GM04503 (cell line): ENCODE results near the gene MEIS1.

Experiments
- DNase-seq: peaks from one replicate; pipeline ENCODE4 v3.0.0-alpha.2; 2012; ENCODE audit warnings: low read depth

MEIS1 gene

DNA sequence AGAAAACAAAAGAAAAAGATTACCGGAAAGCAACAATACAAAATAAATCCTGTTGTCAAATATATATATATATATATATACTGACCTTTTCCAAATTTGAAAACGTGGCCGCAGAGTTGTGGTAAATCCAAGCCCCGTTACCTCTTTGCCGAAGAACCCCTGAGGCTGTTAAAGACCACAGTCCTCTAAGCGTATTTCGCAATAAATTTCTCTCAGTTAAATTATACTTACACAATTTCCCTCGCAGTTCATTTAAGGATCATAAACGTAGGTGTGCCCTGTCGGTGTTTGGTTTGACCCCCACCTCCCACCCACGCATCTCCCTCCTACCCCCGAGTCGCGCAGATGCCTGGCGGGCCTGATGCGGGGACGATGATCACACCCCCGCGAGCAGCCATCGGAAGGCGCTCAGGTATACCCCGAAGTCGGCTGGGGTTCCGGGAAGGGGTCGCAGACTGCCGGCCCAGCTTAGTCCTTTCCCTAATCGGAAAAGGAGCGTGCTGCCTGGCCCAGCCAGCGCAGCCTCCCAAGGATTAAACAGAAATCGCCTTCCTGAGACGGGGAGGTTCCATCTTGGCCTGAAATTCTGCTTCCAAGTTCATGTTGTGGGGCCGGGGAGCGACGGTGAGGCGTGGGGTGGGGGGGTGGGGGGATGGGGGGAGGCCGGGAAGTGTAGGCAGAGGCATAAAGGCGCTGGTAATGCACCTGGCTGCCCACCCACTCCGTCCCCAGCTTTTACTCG, 2.9 kb upstream of the MEIS1 start:
- DNase-seq: no peak

- peak; percentile 90 for DNase-seq
Observed at GRCh38 chr2:66432801-66433694, 1.9 kb upstream of the MEIS1 start.

DNA sequence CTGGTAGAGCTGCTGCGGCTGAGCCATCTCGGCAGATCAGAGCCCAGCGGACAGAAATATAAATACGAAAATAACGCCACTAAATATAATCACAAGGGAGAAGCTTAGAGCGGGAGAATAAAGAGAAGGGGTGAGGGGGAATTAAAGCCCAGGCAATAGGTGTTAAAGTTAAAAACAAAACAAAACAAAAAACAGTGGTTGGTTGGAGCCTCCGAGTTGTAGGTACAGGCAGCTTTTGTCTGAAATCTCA, 1.3 kb upstream of the MEIS1 start:
- no peak for DNase-seq

GRCh38 chr2:66433945-66434678, 813 bp upstream of the MEIS1 start:
- peak; percentile 38 for DNase-seq

DNA sequence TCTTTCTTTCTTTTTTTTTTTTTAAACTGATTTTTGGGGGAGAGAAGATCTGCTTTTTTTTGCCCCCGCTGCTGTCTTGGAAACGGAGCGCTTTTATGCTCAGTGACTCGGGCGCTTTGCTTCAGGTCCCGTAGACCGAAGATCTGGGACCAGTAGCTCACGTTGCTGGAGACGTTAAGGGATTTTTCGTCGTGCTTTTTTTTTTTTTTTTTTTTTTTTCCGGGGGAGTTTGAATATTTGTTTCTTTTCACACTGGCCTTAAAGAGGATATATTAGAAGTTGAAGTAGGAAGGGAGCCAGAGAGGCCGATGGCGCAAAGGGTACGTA, 587 bp downstream of the MEIS1 start:
- DNase-seq: no peak

GRCh38 chr2:66435963-66436362, 1.0 kb downstream of the MEIS1 start:
- DNase-seq: no peak

DNA sequence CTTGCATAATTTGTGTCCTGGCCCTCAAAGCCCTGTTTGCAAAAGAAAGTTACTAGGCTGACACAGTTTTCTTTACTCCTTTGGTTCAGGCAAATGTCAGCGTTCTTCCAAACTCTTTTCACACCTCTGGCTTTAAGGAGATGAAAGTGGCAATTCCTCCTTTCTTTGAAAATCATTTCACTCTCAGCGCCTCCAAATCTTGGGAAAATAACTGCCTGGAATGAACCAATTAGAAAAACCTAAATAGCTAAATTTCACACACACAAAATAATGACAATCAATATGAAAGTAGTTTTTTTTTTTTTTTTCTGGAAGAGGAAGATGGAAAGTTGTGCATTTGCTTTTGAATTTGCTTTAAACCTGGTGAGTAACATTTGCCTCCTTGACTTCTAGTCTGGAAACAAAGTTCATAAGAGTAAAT, 1.7 kb downstream of the MEIS1 start:
- DNase-seq: no peak

GRCh38 chr2:66437109-66437690, 2.3 kb downstream of the MEIS1 start:
- no peak for DNase-seq

DNA sequence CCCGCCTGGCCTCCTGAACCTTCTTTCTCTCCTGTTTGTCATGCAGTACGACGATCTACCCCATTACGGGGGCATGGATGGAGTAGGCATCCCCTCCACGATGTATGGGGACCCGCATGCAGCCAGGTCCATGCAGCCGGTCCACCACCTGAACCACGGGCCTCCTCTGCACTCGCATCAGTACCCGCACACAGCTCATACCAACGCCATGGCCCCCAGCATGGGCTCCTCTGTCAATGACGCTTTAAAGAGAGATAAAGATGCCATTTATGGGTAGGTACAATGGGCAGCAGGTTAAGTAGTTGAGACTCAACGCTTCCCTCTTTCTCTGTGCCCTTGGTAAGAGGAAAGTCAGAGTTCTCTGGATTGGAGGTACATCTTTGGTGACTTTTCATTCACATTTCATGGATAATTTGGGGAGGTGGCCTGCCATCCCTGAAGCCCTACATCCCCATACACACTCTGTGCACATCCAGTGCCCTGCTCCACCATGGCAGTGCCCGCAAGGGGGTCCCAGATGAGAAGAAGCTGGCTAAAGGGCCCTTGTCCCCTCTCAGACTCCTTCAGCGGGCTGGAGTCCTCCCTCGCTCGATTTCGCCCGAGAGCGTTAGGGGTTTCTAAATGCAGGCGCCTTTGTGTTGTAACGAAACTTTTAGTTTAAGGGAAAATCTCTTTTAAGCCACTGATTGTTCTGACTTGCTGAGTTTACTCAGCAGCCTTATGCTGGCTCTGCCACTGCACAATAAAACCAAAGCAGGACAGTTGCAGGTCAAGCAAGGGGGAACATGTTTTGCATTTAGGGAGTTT, 3.0 kb downstream of the MEIS1 start:
- DNase-seq: peak; percentile 20

- no peak for DNase-seq
Observed at GRCh38 chr2:66438498-66438833, 3.5 kb downstream of the MEIS1 start.

GRCh38 chr2:66438891-66439811, 4.2 kb downstream of the MEIS1 start:
- no peak for DNase-seq

DNA sequence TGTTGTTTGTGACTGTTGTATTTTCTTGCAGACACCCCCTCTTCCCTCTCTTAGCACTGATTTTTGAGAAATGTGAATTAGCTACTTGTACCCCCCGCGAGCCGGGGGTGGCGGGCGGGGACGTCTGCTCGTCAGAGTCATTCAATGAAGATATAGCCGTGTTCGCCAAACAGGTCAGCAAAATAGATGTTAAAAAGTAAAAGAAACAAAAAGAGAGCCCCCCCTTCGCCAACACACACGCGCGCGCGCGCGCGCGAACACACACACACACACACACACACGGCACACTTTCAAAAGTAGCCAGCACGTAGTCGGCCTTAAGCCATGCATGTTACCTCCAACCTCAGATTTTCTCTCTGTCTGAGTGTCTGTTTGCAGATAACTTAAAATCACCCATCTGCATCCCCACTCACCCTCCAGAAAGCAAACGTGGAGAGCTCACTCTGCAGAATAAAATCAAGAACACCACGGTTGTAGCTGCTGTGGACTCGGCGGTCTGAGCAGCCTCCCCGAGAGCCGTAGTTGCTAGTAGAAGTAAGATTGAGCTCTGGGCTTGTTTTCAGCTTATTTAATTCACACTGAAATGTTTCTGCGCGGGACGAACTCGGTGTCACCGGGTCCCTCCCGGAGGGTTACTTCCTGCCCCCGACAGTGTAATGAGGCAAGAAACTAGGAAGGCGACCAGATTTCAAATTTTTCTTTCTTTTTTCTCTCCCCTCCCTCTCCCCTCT, 5.1 kb downstream of the MEIS1 start:
- DNase-seq: peak; percentile 21

- peak; percentile 20 for DNase-seq
Observed at GRCh38 chr2:66440708-66441497, 6.0 kb downstream of the MEIS1 start.

DNA sequence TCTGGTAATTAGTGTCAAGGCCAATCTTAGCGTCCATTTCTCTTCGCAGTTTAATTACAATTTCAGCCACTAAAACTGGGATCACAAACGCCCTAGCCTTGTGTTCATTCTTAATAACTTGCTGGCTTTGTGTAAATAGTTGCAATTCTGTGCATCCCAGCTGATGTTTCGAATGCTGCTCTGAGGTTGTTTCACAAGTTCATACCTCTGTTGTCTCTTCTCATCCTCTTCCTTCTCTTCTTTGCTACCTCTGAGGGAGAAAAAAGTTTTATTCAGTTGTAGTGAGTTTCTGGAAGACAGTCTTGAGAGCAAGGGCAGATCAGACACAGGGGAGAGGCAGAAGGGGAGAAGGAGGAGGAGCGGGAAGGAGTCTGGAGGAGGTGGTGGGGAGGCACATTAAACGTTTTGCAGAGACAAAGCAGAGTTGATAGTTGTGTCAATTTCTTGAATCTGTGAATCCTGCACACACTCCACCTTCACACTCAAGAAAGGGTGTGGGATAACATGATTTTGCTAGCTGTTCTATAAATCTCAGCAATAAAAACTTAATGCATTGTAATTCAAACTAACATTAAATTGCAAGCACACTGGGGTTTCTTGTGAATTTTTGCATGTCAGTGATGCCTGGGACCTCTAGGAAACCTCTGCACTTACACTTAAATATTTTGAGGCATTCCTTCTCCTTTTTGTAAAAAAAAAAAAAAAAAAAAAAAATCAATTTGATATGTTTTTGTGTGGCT, 6.8 kb downstream of the MEIS1 start:
- DNase-seq: peak; percentile 47

- DNase-seq: no peak
Observed at GRCh38 chr2:66442516-66443185, 7.7 kb downstream of the MEIS1 start.

DNA sequence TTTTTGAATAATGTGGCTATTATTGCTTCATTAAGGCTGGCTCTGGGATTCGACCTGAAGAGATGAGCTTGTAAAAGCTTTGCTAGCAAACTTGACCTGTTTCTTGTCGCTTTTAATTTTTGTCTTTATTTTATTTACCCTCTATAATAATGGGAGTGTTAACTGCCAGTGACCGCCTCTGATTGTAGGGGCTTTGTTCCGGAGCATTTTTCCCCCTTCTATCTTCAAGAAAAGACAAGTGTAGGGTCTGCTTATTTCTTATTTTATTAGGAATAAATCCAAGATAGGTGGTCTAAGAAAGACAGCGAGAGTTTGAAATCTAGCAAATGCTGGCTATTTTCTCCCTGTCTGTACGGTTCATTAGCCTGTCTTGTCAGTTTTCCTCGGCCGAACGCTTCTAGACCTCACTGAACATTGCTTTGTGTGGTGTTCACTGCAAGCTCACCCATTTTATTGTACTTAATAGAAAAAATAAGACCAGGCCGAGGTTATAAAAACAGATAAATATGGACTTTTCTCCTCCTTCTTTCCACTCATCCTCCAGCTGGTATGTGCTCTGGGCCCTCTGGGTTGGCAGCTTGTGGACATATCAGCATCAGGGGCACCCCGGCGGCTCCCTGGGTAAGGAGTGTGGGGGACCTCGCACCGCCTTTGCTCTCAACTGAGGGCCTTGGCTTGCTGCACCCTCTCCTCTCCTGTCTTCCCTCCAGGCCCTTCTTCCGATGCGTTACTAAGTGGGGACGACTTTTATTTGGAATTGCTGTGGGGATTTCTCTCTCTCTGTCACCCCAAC, 8.5 kb downstream of the MEIS1 start:
- DNase-seq: peak; percentile 25
